Measurements from ENCODE around the gene ADAMTS14. TPM values are rescaled to one million over a fixed set of nuclear protein-coding genes. Genes with fewer than 3 reads are reported as not detected.

ADAMTS14 gene
- total RNA-seq, 1 donor from 2014 or later: 0.19 TPM

DNA sequence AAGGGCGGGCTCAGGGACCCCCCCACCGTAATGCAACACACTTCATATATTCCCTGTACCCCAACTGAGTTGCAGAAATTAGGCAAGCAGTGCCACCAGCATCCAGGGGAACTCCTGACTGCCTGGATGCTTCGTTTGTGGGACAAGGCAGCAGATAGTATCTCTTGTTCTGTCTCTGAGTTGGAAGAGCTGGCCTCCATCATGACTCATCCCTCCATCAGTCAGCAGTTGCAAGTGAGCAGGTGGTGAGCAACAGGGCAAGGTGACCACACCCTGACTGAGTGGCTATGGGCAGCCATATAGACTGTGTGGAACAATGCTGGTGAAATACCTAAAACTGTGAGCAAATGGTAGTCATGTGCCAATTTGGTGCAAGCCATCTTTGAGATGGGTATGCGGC lies 22.8 kb upstream of the ADAMTS14 start:
- Mint-ChIP-seq H3K4me1 (peaks cover 10% of the 10 kb centered on the region), H3K27me3 (ENCODE audit: low read depth) (no peaks in the 10 kb centered on the region), H3K9me3 (peaks cover 21% of the 10 kb centered on the region), H3K27ac (ENCODE audit: unreplicated experiment) (no peak overlapping the region), H3K4me3 (no peak overlapping the region), H3K36me3 (ENCODE audit: low read depth) (peaks cover 8% of the 10 kb centered on the region)
- no peak for DNase-seq (ENCODE audit: low read depth, low spot score)
- TF ChIP-seq, protein P1, sequence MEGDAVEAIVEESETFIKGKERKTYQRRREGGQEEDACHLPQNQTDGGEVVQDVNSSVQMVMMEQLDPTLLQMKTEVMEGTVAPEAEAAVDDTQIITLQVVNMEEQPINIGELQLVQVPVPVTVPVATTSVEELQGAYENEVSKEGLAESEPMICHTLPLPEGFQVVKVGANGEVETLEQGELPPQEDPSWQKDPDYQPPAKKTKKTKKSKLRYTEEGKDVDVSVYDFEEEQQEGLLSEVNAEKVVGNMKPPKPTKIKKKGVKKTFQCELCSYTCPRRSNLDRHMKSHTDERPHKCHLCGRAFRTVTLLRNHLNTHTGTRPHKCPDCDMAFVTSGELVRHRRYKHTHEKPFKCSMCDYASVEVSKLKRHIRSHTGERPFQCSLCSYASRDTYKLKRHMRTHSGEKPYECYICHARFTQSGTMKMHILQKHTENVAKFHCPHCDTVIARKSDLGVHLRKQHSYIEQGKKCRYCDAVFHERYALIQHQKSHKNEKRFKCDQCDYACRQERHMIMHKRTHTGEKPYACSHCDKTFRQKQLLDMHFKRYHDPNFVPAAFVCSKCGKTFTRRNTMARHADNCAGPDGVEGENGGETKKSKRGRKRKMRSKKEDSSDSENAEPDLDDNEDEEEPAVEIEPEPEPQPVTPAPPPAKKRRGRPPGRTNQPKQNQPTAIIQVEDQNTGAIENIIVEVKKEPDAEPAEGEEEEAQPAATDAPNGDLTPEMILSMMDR (conservative IDR thresholded peaks at IDR 0.05): no peak

DNA sequence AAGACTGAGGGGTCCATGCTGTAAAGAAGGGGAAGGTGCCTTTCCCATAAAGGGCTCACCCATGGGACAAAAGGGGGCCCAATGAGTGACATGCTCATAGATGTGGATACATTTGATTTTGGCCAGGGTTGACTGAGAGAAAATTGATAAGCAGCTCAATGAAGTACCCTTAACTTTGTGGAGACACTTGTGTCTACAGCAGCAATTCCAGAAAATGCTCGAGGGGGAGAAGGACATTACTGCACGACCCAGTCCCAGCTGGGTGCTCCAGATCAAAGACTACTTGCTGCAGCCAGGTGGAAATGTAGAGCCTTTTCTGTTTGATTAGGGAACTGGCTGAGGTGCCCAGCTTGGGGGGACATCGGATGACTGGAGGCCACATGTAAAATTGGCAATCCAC lies 22.2 kb upstream of the ADAMTS14 start:
- Mint-ChIP-seq H3K36me3 (ENCODE audit: low read depth) (peaks cover 6% of the 10 kb centered on the region), H3K9me3 (peaks cover 21% of the 10 kb centered on the region), H3K4me1 (peaks cover 6% of the 10 kb centered on the region), H3K27me3 (ENCODE audit: low read depth) (no peaks in the 10 kb centered on the region), H3K27ac (ENCODE audit: unreplicated experiment) (no peak overlapping the region), H3K4me3 (no peak overlapping the region)
- TF ChIP-seq, protein P1 (conservative IDR thresholded peaks at IDR 0.05): no peak
- DNase-seq (ENCODE audit: low read depth, low spot score): no peak

DNA sequence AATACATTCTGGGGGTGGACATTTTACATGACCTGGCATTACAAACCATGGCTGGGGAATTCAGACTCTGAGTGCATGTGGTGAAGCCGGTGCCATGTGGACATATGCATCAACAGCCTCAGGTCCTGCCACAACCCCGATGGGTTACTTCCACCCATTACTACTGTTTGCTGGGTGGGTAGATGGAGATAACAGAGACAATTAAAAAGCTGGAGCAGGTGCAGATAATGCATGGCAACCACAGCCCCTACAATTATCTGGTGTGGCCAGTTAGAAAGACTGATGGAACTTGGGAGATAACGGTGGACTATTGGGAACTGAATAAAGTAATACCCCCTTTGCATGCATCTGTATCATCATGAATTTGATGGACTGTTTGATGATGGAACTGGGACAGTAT lies 21.6 kb upstream of the ADAMTS14 start:
- no peak for DNase-seq (ENCODE audit: low read depth, low spot score)
- H3K27ac Mint-ChIP-seq (ENCODE audit: unreplicated experiment): no peak overlapping the region
- peaks cover 21% of the 10 kb centered on the region for H3K9me3 Mint-ChIP-seq
- no peaks in the 10 kb centered on the region for H3K27me3 Mint-ChIP-seq (ENCODE audit: low read depth)
- H3K4me3 Mint-ChIP-seq: no peak overlapping the region
- H3K36me3 Mint-ChIP-seq (ENCODE audit: low read depth): peaks cover 6% of the 10 kb centered on the region
- H3K4me1 Mint-ChIP-seq: no peaks in the 10 kb centered on the region
- TF ChIP-seq, protein P1 (conservative IDR thresholded peaks at IDR 0.05): no peak

DNA sequence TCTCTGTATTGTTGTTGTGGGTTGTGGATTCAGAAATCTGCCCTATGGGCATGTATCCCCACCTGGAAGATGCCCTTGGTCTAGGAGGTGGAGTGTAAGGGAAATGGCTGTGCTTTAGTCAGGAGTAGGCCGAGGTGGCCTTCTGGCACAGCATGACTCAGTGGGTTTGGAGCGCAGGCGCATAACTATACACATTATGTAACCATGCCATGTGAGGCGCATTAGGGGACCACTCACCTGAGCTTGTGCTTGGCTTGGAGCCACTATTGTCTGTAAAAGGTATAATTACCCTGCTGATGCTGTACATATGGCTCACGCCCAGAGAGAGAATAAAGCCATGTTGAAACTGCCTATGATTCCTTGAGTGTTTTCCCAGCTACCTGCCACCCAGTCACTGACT lies 20.6 kb upstream of the ADAMTS14 start:
- H3K27me3 Mint-ChIP-seq (ENCODE audit: low read depth): no peaks in the 10 kb centered on the region
- no peak overlapping the region for H3K4me3 Mint-ChIP-seq
- peaks cover 21% of the 10 kb centered on the region for H3K9me3 Mint-ChIP-seq
- H3K36me3 Mint-ChIP-seq (ENCODE audit: low read depth): peaks cover 6% of the 10 kb centered on the region
- TF ChIP-seq, protein P1 (conservative IDR thresholded peaks at IDR 0.05): no peak
- H3K27ac Mint-ChIP-seq (ENCODE audit: unreplicated experiment): no peak overlapping the region
- no peak for DNase-seq (ENCODE audit: low read depth, low spot score)
- no peaks in the 10 kb centered on the region for H3K4me1 Mint-ChIP-seq

DNA sequence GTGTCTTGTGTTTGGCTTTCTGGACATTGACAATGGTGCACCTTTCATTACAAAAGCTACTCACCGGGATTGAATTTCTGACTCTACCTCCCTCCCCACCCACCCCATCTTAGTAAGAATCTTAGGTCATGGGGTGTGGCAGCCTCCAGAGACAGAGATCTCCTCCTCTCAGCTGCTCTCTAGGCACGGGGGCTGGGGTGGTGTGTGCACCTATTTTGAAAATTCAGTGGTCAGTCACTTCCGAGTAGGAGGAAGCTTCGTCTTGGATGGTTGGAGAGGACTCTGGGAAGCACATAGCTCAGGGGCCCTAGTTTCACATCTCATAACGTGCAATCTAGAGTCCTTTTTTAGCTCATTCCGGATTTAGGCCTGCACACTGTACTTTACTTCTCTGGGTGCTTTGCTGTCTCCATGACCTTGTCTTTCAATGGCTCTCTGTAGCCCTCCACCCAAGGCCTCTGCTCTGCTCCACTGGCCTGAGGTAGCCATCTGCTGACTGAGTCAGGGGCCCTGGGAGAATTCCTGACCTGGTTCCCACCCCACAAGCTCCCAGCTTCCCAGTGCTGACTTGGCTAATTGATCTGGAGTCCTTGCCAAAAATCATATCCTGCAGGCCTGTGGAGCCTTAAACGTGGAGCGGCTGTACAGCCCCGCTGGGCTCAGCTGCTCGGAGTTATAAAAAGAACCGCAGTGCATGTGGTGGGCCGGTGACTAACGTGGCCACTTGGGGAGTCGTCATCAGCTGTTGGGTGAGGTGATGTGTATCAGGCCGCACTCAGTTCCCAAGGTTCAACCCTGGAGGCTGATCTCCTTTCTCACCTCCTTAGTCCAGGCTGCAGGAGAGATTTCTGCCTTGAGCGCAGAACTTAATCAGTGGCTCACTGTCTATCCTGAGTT lies 19.3 kb upstream of the ADAMTS14 start:
- no peak for DNase-seq (ENCODE audit: low read depth, low spot score)
- TF ChIP-seq, protein P1 (conservative IDR thresholded peaks at IDR 0.05): no peak
- Mint-ChIP-seq H3K27ac (ENCODE audit: unreplicated experiment) (no peak overlapping the region), H3K27me3 (ENCODE audit: low read depth) (no peaks in the 10 kb centered on the region), H3K9me3 (peaks cover 21% of the 10 kb centered on the region), H3K4me1 (no peaks in the 10 kb centered on the region), H3K4me3 (no peak overlapping the region), H3K36me3 (ENCODE audit: low read depth) (peaks cover 8% of the 10 kb centered on the region)

Data from neural crest cell (in vitro differentiated cells).